GM10248 (cell line): ENCODE measurements around the gene DUOXA1.

Experiments
- CTCF ChIA-PET: fragments of 300-600 bp; sonication (Branson Sonifier 250); formaldehyde crosslinking; extraction: SDS; loops from one replicate; lab custom pipeline; 2021; ENCODE audit warnings: antibody characterized with exemption; lab: Yijun Ruan, JAX
- POLR2A ChIA-PET: fragments of 350-650 bp; sonication (Branson Sonifier 250); formaldehyde crosslinking; extraction: SDS; loops from one replicate; lab custom pipeline; 2020; ENCODE audit warnings: antibody characterized with exemption; lab: Yijun Ruan, JAX
- DNase-seq: peaks from one replicate; pipeline ENCODE4 v3.0.0; 2012; ENCODE audit errors: extremely low spot score
- CTCF ChIP-seq: IDR thresholded peaks from 2 replicates; pipeline ENCODE4 v1.5.1; 2012; ENCODE audit warnings: mild to moderate bottlenecking, low read depth; ENCODE audit errors: extremely low read depth, missing control alignments, control extremely low read depth

Gene DUOXA1

GRCh38 chr15:45129651-45130129 lies at the start of gene DUOXA1, which contains the start of gene DUOX1:
Gene DUOXA1 (minus strand): TSS chr15:45129879. CDS start chr15:45123014, 6,865 bp downstream.
Gene DUOX1 (plus strand): TSS chr15:45129994. CDS start chr15:45131967, 1,973 bp downstream.
- DNase-seq = no peak
- no peak for TF ChIP-seq CTCF
- POLR2A ChIA-PET = no interaction called here
- CTCF ChIA-PET = interaction anchor here (5.2 kb wide), 1 partner anchor 11 kb away, joined by 53 read pairs; no protein-coding TSS in a partner anchor

- TF ChIP-seq CTCF = no peak
- POLR2A ChIA-PET = interaction anchor here (0.7 kb wide), 1 partner anchor 17 kb away, joined by 3 read pairs; no protein-coding TSS in a partner anchor
- CTCF ChIA-PET = interaction anchor here (1.3 to 13.2 kb wide), 4 partner anchors 9 to 59 kb away, joined by 3 to 234 read pairs (median 8); no protein-coding TSS in a partner anchor
- no peak for DNase-seq
Measured at GRCh38 chr15:45177285-45177684, 47.6 kb upstream of the DUOXA1 start.

- CTCF ChIA-PET = interaction anchor here (1.0 to 13.2 kb wide), 4 partner anchors 9 to 48 kb away, joined by 3 to 234 read pairs (median 6); no protein-coding TSS in a partner anchor
- DNase-seq = no peak
- TF ChIP-seq CTCF = no peak
- POLR2A ChIA-PET = no interaction called here
Measured at GRCh38 chr15:45174577-45174976, 44.9 kb upstream of the DUOXA1 start.

- ChIA-PET CTCF (interaction anchor here (1.0 to 13.2 kb wide), 4 partner anchors 9 to 24 kb away, joined by 4 to 234 read pairs (median 6); no protein-coding TSS in a partner anchor), POLR2A (no interaction called here)
- no peak for DNase-seq
- TF ChIP-seq CTCF = no peak
Measured at GRCh38 chr15:45174069-45174468, 44.4 kb upstream of the DUOXA1 start.

- CTCF ChIA-PET = interaction anchor here (1.1 to 17.2 kb wide), 4 partner anchors 9 to 285 kb away, joined by 3 to 234 read pairs (median 6); no protein-coding TSS in a partner anchor
- no peak for DNase-seq
- POLR2A ChIA-PET = interaction anchor here (1.1 kb wide), 1 partner anchor 16 kb away, joined by 6 read pairs; the partner anchor contains the start of gene SHF
- no peak for TF ChIP-seq CTCF
Measured at GRCh38 chr15:45171912-45172311, 42.2 kb upstream of the DUOXA1 start.

- no peak for TF ChIP-seq CTCF
- CTCF ChIA-PET = interaction anchor here (0.9 to 17.2 kb wide), 6 partner anchors 11 to 52 kb away, joined by 3 to 234 read pairs (median 4); no protein-coding TSS in a partner anchor
- no peak for DNase-seq
- POLR2A ChIA-PET = no interaction called here
Measured at GRCh38 chr15:45169608-45170480, 40.2 kb upstream of the DUOXA1 start.
